Measurements from ENCODE around the gene NR5A2. TPM values are rescaled to one million over a fixed set of nuclear protein-coding genes. Genes with fewer than 3 reads are reported as not detected.

NR5A2 gene
- 0.24 and 0.32 TPM in 2 replicates for total RNA-seq

DNA sequence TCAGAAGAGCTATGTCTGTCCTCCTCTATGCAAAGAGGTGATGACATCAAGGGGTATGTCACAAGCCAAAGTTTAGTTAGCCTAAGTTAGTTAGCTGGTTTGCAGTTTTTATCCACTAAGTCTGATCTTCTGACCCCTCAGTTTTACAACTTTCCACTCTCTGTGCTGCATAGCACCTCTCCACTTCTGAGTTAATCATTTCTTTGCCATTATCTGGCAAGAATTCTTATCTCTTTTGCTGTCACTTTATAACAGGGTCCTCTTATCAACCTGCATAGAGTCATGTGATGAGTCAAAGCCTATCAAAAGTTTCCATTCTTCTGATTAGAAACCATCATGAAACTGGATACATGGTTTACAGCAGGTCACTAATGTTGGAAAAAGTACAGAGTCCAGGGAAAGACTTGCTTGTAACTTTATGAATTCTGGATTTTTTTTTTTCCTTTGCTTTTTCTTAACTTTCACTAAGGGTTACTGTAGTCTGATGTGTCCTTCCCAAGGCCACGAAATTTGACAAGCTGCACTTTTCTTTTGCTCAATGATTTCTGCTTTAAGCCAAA lies at the start of gene NR5A2:
TSS of gene NR5A2 (plus strand) at position 447 of the 560 bp plus-strand sequence. CDS start 138 bp downstream, outside the sequence.

Small RNA genes lying within 50 kb of the gene (small RNA-seq; reads per million reads assigned to genes)
- not detected for gene RNU6-570P
- gene RNU6-609P: not detected
- gene RNU6-716P: not detected

All from hair follicle dermal papilla cell (primary cell).